ENCODE measurements around the gene TENM3. TPM values are rescaled to one million over a fixed set of nuclear protein-coding genes. Genes with fewer than 3 reads are reported as not detected.

The TENM3 gene
- polyA plus RNA-seq, 2 donors = 0.20 to 0.39 TPM

DNA sequence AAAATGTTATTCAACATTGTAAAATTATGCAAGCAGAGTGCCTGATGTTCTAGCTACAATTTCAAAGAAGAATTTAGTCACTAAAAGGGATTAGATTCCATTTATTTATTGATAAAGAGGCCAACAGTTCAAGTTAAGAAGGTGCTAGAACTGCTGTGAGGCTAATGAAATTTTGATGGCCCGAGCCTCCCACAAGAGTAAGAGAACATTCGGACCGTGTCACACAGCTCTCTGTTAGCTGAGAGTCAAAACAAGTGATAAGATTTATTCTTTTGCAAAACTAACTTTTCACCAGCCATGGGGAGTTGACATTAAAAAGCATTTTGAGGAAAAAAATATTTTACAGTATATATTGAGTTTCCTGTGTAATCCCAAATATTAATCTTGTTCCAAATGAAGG lies 106.8 kb downstream of the TENM3 start:
- Histone ChIP-seq H3K9me3 (ENCODE audit: control insufficient read depth in 2 of 2, insufficient read depth in 1 of 2, low read depth in 1 of 2, low read length in 1 of 2) (no peaks in the 10 kb centered on the region), H3K36me3 (ENCODE audit: control insufficient read depth in 2 of 2, insufficient read depth in 2 of 2, low read length in 1 of 2) (no peaks in the 10 kb centered on the region), H3K4me1 (ENCODE audit: control insufficient read depth in 2 of 2, insufficient read depth in 2 of 2, low read length in 1 of 2) (no peaks in the 10 kb centered on the region), H3K27me3 (ENCODE audit: control insufficient read depth in 1 of 2, insufficient read depth in 2 of 2, low read length in 2 of 2) (no peaks in the 10 kb centered on the region), H3K4me3 (ENCODE audit: low read depth in 1 of 2, low read length in 2 of 2) (no peak overlapping the region), H3K27ac (ENCODE audit: low read depth in 2 of 2, low read length in 1 of 2) (no peak overlapping the region)
- 70 to 72% methylated on average over 3 of the region's 3 CpGs for WGBS, 2 donors

DNA sequence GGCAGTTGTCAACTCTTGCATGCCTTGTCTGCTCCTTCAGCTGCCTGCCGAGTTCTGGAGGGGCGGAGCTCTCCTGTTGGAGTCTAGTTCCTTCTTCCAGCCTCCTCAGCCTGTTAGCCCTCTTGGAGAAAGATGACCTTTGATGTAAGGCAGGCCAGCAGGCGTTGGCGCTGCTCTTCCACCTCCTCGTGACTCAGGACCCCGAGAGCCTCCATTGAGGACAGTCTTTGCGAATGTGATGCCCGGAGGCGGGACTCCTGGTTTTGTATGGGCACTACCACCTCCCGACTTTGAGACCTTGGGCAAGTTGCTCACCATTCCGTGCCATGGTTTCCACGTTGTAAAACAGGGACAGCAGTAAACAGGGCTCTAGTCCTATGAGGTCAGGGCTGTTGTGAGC lies 108.3 kb downstream of the TENM3 start:
- no peak overlapping the region for H3K27ac ChIP-seq (ENCODE audit: low read depth in 2 of 2, low read length in 1 of 2)
- H3K9me3 ChIP-seq (ENCODE audit: control insufficient read depth in 2 of 2, insufficient read depth in 1 of 2, low read depth in 1 of 2, low read length in 1 of 2) = no peaks in the 10 kb centered on the region
- no peaks in the 10 kb centered on the region for H3K36me3 ChIP-seq (ENCODE audit: control insufficient read depth in 2 of 2, insufficient read depth in 2 of 2, low read length in 1 of 2)
- H3K4me3 ChIP-seq (ENCODE audit: low read depth in 1 of 2, low read length in 2 of 2) = no peak overlapping the region
- WGBS, 2 donors = 87 to 89% methylated on average over 12 of the region's 12 CpGs
- H3K4me1 ChIP-seq (ENCODE audit: control insufficient read depth in 2 of 2, insufficient read depth in 2 of 2, low read length in 1 of 2) = no peaks in the 10 kb centered on the region
- no peaks in the 10 kb centered on the region for H3K27me3 ChIP-seq (ENCODE audit: control insufficient read depth in 1 of 2, insufficient read depth in 2 of 2, low read length in 2 of 2)

DNA sequence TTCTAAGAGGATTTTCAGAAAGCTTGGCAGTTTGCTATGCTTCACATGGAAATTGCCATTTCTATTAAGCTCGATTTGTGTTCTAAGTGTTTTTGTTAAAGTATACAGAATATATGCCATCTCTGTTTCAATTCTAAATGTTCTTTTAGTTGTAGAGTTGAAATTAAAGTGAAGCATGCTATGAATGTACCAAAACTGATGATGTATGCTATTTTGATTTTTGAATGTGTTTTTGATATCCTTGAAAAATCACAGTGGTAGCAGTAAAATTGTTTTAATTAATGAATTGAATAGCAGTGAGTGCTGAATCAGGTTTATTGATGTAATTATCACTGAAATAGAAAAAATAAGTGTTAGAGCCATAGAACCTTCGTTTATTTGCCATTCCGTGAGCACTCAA lies 110.9 kb downstream of the TENM3 start:
- H3K4me1 ChIP-seq (ENCODE audit: control insufficient read depth in 2 of 2, insufficient read depth in 2 of 2, low read length in 1 of 2) = no peaks in the 10 kb centered on the region
- H3K27ac ChIP-seq (ENCODE audit: low read depth in 2 of 2, low read length in 1 of 2) = no peak overlapping the region
- no peak overlapping the region for H3K4me3 ChIP-seq (ENCODE audit: low read depth in 1 of 2, low read length in 2 of 2)
- WGBS, 2 donors = 77 to 81% methylated on average over 3 of the region's 3 CpGs
- no peaks in the 10 kb centered on the region for H3K9me3 ChIP-seq (ENCODE audit: control insufficient read depth in 2 of 2, insufficient read depth in 1 of 2, low read depth in 1 of 2, low read length in 1 of 2)
- no peaks in the 10 kb centered on the region for H3K36me3 ChIP-seq (ENCODE audit: control insufficient read depth in 2 of 2, insufficient read depth in 2 of 2, low read length in 1 of 2)
- H3K27me3 ChIP-seq (ENCODE audit: control insufficient read depth in 1 of 2, insufficient read depth in 2 of 2, low read length in 2 of 2) = no peaks in the 10 kb centered on the region

DNA sequence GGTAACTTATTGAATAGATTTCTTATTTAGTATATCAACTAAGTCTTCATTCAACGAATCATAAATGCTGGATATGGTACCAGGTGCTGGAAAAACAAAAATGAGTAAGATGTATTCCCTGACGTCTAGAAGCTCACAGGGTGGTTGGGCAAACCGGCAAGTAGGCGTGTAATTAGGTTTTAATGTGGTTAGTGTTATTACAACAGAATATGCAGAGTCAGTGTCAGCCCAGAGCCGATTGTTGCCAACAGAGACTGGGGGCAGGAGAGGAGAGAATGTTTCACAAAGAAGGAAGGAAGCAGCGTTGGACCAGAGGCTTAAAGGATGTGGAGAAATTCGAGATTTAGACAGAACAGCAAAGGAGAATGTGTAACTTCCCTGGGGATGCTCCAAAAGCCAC lies 111.7 kb downstream of the TENM3 start:
- Histone ChIP-seq H3K27ac (ENCODE audit: low read depth in 2 of 2, low read length in 1 of 2) (no peak overlapping the region), H3K4me3 (ENCODE audit: low read depth in 1 of 2, low read length in 2 of 2) (no peak overlapping the region), H3K36me3 (ENCODE audit: control insufficient read depth in 2 of 2, insufficient read depth in 2 of 2, low read length in 1 of 2) (no peaks in the 10 kb centered on the region), H3K27me3 (ENCODE audit: control insufficient read depth in 1 of 2, insufficient read depth in 2 of 2, low read length in 2 of 2) (no peaks in the 10 kb centered on the region), H3K9me3 (ENCODE audit: control insufficient read depth in 2 of 2, insufficient read depth in 1 of 2, low read depth in 1 of 2, low read length in 1 of 2) (no peaks in the 10 kb centered on the region), H3K4me1 (ENCODE audit: control insufficient read depth in 2 of 2, insufficient read depth in 2 of 2, low read length in 1 of 2) (no peaks in the 10 kb centered on the region)
- 46 to 51% methylated on average over 7 of the region's 7 CpGs for WGBS, 2 donors

DNA sequence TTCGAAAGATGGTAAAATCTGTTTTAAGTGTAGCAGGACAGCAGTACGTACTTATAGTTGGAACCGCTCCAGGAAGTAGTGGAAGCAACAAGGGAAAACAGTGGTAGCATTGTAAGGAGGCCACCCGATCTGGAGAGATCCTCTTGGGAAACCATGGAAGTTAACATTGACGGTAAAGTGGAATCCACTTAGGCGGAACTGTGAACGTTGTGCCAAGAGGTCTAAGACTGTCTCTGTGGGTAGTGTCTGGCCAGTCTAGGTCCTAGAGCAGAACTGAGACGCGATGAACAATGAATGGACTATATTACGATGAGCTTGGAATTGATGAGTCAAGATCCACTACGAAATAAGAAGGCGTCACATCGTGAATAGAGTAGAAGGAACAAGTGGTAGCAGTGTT lies 124.0 kb downstream of the TENM3 start:
- WGBS, 2 donors = 84 to 86% methylated on average over 13 of the region's 13 CpGs
- H3K27me3 ChIP-seq (ENCODE audit: control insufficient read depth in 1 of 2, insufficient read depth in 2 of 2, low read length in 2 of 2) = no peaks in the 10 kb centered on the region
- H3K4me3 ChIP-seq (ENCODE audit: low read depth in 1 of 2, low read length in 2 of 2) = no peak overlapping the region
- no peaks in the 10 kb centered on the region for H3K36me3 ChIP-seq (ENCODE audit: control insufficient read depth in 2 of 2, insufficient read depth in 2 of 2, low read length in 1 of 2)
- no peaks in the 10 kb centered on the region for H3K4me1 ChIP-seq (ENCODE audit: control insufficient read depth in 2 of 2, insufficient read depth in 2 of 2, low read length in 1 of 2)
- H3K27ac ChIP-seq (ENCODE audit: low read depth in 2 of 2, low read length in 1 of 2) = no peak overlapping the region
- H3K9me3 ChIP-seq (ENCODE audit: control insufficient read depth in 2 of 2, insufficient read depth in 1 of 2, low read depth in 1 of 2, low read length in 1 of 2) = no peaks in the 10 kb centered on the region

DNA sequence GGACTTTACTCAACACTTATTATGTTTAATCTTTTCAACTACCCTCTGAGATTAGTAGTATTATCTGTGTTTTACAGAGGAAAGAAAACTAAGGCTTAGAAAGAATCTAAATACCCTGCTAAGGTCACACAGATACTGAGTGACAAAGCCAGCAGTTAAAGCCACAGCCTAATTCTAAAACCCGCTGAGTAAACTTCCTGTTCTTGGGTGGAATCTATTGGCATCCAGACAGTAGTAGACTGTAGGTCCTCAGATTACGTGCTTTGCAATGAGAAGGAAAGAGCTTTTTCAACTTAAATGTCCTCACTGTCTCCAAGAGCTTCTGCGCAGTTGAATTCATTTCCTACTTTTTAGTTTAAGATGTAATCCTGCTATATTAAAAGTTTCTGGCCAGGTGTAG lies 126.0 kb downstream of the TENM3 start:
- whole genome bisulfite sequencing, 2 donors = 56 to 62% methylated on average over 3 of the region's 3 CpGs
- no peaks in the 10 kb centered on the region for H3K9me3 ChIP-seq (ENCODE audit: control insufficient read depth in 2 of 2, insufficient read depth in 1 of 2, low read depth in 1 of 2, low read length in 1 of 2)

DNA sequence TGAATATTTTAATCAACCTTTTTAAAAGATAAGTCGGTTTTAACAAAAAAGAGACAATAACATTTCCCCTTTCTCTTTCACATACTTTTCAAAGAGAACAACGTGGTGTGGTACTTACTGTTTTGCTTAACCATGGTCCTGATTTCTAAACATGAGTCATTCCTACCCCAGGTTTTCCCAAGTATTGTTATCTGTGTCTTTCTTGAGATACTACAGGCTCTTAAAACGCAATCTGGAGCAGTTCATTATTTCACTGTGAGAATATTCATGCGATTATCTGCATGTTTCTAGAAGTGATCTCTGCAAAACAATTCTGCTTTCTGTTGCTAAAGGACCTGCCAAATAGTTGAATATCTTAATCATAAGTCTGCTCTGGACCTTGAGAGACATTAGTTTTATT lies 127.3 kb downstream of the TENM3 start:
- no peaks in the 10 kb centered on the region for H3K9me3 ChIP-seq (ENCODE audit: control insufficient read depth in 2 of 2, insufficient read depth in 1 of 2, low read depth in 1 of 2, low read length in 1 of 2)
- no peaks in the 10 kb centered on the region for H3K36me3 ChIP-seq (ENCODE audit: control insufficient read depth in 2 of 2, insufficient read depth in 2 of 2, low read length in 1 of 2)
- no peak overlapping the region for H3K4me3 ChIP-seq (ENCODE audit: low read depth in 1 of 2, low read length in 2 of 2)
- no peaks in the 10 kb centered on the region for H3K4me1 ChIP-seq (ENCODE audit: control insufficient read depth in 2 of 2, insufficient read depth in 2 of 2, low read length in 1 of 2)
- WGBS, 2 donors = 81 to 82% methylated on average over 4 of the region's 4 CpGs
- H3K27ac ChIP-seq (ENCODE audit: low read depth in 2 of 2, low read length in 1 of 2) = no peak overlapping the region
- H3K27me3 ChIP-seq (ENCODE audit: control insufficient read depth in 1 of 2, insufficient read depth in 2 of 2, low read length in 2 of 2) = no peaks in the 10 kb centered on the region

More for the DNA sequence above, 126.0 kb downstream of the TENM3 start:
- Histone ChIP-seq H3K27me3 (ENCODE audit: control insufficient read depth in 1 of 2, insufficient read depth in 2 of 2, low read length in 2 of 2) (no peaks in the 10 kb centered on the region), H3K4me3 (ENCODE audit: low read depth in 1 of 2, low read length in 2 of 2) (no peak overlapping the region), H3K36me3 (ENCODE audit: control insufficient read depth in 2 of 2, insufficient read depth in 2 of 2, low read length in 1 of 2) (no peaks in the 10 kb centered on the region), H3K27ac (ENCODE audit: low read depth in 2 of 2, low read length in 1 of 2) (no peak overlapping the region), H3K4me1 (ENCODE audit: control insufficient read depth in 2 of 2, insufficient read depth in 2 of 2, low read length in 1 of 2) (no peaks in the 10 kb centered on the region)

DNA sequence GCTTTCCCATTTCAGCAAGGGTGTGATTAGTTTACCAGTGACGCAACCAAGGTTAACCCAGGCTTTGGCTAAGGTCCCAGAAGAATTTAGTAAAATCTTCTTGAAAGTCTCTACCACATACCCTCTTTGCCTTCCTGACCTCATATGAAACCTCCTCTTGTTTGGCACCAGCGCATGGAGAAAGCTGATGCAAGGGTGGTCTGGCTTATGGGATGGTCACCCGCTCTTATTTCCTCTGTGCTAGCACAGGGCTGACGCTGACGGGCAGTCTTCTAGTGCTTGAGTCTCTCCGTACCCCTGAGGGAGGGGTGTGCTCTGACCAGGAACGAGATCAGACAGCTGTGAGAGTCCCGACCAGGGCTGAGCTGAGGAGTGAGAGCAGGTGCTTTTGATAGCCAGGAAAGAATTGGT lies 137.6 kb downstream of the TENM3 start:
- no peaks in the 10 kb centered on the region for H3K36me3 ChIP-seq (ENCODE audit: control insufficient read depth in 2 of 2, insufficient read depth in 2 of 2, low read length in 1 of 2)
- H3K27me3 ChIP-seq (ENCODE audit: control insufficient read depth in 1 of 2, insufficient read depth in 2 of 2, low read length in 2 of 2) = no peaks in the 10 kb centered on the region
- H3K4me1 ChIP-seq (ENCODE audit: control insufficient read depth in 2 of 2, insufficient read depth in 2 of 2, low read length in 1 of 2) = no peaks in the 10 kb centered on the region
- H3K9me3 ChIP-seq (ENCODE audit: control insufficient read depth in 2 of 2, insufficient read depth in 1 of 2, low read depth in 1 of 2, low read length in 1 of 2) = peaks cover 0 to 2% of the 10 kb centered on the region in 2 donors
- H3K4me3 ChIP-seq (ENCODE audit: low read depth in 1 of 2, low read length in 2 of 2) = no peak overlapping the region
- 82 to 84% methylated on average over 8 of the region's 8 CpGs for WGBS, 2 donors
- no peak overlapping the region for H3K27ac ChIP-seq (ENCODE audit: low read depth in 2 of 2, low read length in 1 of 2)

DNA sequence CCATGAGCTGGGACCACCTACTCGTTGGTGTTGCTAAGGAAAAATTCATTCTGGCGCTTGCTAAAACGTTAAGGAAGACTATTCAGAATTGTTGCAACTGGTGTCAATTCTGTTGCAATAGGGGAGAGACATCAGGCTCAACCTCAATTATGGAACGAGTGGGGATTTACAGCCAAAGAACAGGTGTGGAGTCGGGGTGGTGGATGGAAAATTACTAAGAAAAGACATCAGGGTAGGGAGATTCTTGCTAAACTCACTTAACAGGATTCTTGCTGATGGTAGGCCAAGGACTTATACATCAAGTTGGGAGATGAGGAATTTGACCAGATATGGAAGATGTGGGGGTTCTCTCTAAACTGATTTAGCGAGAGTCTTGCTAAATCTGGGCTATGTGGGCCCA lies 139.7 kb downstream of the TENM3 start:
- Histone ChIP-seq H3K4me1 (ENCODE audit: control insufficient read depth in 2 of 2, insufficient read depth in 2 of 2, low read length in 1 of 2) (no peaks in the 10 kb centered on the region), H3K36me3 (ENCODE audit: control insufficient read depth in 2 of 2, insufficient read depth in 2 of 2, low read length in 1 of 2) (no peaks in the 10 kb centered on the region), H3K9me3 (ENCODE audit: control insufficient read depth in 2 of 2, insufficient read depth in 1 of 2, low read depth in 1 of 2, low read length in 1 of 2) (peaks cover 0 to 2% of the 10 kb centered on the region in 2 donors), H3K4me3 (ENCODE audit: low read depth in 1 of 2, low read length in 2 of 2) (no peak overlapping the region), H3K27ac (ENCODE audit: low read depth in 2 of 2, low read length in 1 of 2) (no peak overlapping the region), H3K27me3 (ENCODE audit: control insufficient read depth in 1 of 2, insufficient read depth in 2 of 2, low read length in 2 of 2) (no peaks in the 10 kb centered on the region)
- WGBS, 2 donors = 71% methylated on average over 6 of the region's 6 CpGs

DNA sequence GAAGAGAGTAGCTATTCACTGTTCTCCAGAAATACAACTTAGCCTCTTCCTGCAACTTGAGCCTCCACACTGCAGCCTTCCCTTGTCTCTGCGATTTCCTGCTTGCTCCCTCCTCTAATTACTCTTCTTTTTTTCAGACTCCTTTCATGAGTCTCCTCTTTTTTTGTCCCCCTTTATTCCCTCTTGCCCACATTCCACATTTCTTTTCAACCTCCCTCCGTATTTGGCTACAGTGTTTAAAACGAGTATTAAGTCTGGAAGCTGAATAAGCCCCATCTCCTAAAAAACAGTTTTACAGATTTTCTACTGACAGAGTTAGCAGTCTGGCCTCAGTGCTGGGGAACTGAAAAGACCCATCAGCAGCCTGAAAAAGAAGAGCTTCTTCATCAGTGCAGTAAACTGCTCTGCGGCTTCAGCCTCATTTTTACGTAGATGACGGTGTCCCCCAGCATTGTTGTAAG lies 141.5 kb downstream of the TENM3 start:
- H3K4me3 ChIP-seq (ENCODE audit: low read depth in 1 of 2, low read length in 2 of 2) = no peak overlapping the region
- no peaks in the 10 kb centered on the region for H3K27me3 ChIP-seq (ENCODE audit: control insufficient read depth in 1 of 2, insufficient read depth in 2 of 2, low read length in 2 of 2)
- H3K27ac ChIP-seq (ENCODE audit: low read depth in 2 of 2, low read length in 1 of 2) = no peak overlapping the region
- H3K9me3 ChIP-seq (ENCODE audit: control insufficient read depth in 2 of 2, insufficient read depth in 1 of 2, low read depth in 1 of 2, low read length in 1 of 2) = peaks cover 0 to 2% of the 10 kb centered on the region in 2 donors
- H3K36me3 ChIP-seq (ENCODE audit: control insufficient read depth in 2 of 2, insufficient read depth in 2 of 2, low read length in 1 of 2) = no peaks in the 10 kb centered on the region
- H3K4me1 ChIP-seq (ENCODE audit: control insufficient read depth in 2 of 2, insufficient read depth in 2 of 2, low read length in 1 of 2) = no peaks in the 10 kb centered on the region
- WGBS, 2 donors = 64 to 68% methylated on average over 6 of the region's 6 CpGs
